Body of pancreas (tissue), 4 donors: ENCODE data around the gene LARP7. TPM values are rescaled to one million over a fixed set of nuclear protein-coding genes. Genes with fewer than 3 reads are reported as not detected.
"Not testable (repeated sequence)": the region's sequence is repeated elsewhere in the genome, so short reads cannot be mapped to it uniquely, and the experiment has no call there.

Source experiments
- ATAC-seq: fragments of 150-250 bp; one replicate; pipeline ENCODE4 v1.9.1; 2016
- DNase-seq, 4 donors: peaks; one replicate each; pipeline ENCODE4 v3.0.0-alpha.2; 2019
- H3K27ac ChIP-seq, 4 donors: fragments of 200-600 bp; sonication (generic); 1 replicate in 3 of 4; 2 replicates in 1 of 4; pipeline versions ENCODE4 v1.5.1 to v1.6.1; 2016 to 2019; ENCODE audit warnings: mild to moderate bottlenecking in 1 of 4, mixed read lengths in 1 of 4, moderate library complexity in 1 of 4
- H3K27me3 ChIP-seq, 2 donors: fragments of 200-600 bp; sonication (generic); one replicate each; pipeline ENCODE4 v1.6.0; 2016; ENCODE audit warnings: mild to moderate bottlenecking in 1 of 2
- H3K36me3 ChIP-seq, 2 donors: fragments of 200-600 bp; sonication (generic); replicated peaks in 1 of 2; 2 replicates each; pipeline ENCODE4 v1.5.1; 2016; ENCODE audit warnings: low read depth in 2 of 2; ENCODE audit not compliant: insufficient read depth in 1 of 2
- H3K4me1 ChIP-seq: fragments of 200-600 bp; sonication (generic); one replicate; pipeline ENCODE4 v1.6.0; 2016
- H3K4me3 ChIP-seq, 2 donors: fragments of 200-600 bp; sonication (generic); 1 replicate in 1 of 2; 2 replicates in 1 of 2; pipeline ENCODE4 v1.5.1; 2016 to 2019
- H3K9me3 ChIP-seq, 3 donors: fragments of 200-600 bp; sonication (generic); 1 replicate in 2 of 3; 2 replicates in 1 of 3; pipeline ENCODE4 v1.5.1; 2016
- CTCF ChIP-seq, 7 experiments: fragments of 450-650 bp in 4 of 7; fragments of 200-600 bp in 3 of 7; sonication (generic) in 3 of 7; IDR thresholded peaks; one replicate each; pipeline ENCODE4 v1.5.1; 2016 to 2019; ENCODE audit warnings: antibody characterized with exemption in 7 of 7
- POLR2A ChIP-seq, 3 donors: fragments of 450-650 bp; IDR thresholded peaks; one replicate each; pipeline ENCODE4 v1.6.1; 2016; ENCODE audit warnings: antibody characterized with exemption in 3 of 3, mild to moderate bottlenecking in 2 of 3
- WGBS, 2 donors: methylation state at CpG; one replicate each; pipeline ENCODE4 v1.1.5; 2017; 5-methylcytosine and 5-hydroxymethylcytosine counted together
- intact Hi-C: fragments of 100-400 bp; cut with DNase I; formaldehyde crosslinking; loops from one replicate; pipeline ENCODE4 v1.15.1; 2023
- total RNA-seq, 2 donors: library from RNA; depleted of rRNA; stranded (reverse); fragments of >200 nt; gene quantifications; one replicate each; pipeline ENCODE4 v1.1.0, GENCODE V29; 2016

LARP7 gene
- total RNA-seq, 2 donors from 2014 or later: 17.4 to 28.0 TPM

GRCh38 chr4:112649055-112649408, 12.1 kb downstream of the LARP7 start:
- H3K9me3 ChIP-seq: no peaks in the 10 kb centered on the region
- H3K4me3 ChIP-seq: no peak overlapping the region
- TF ChIP-seq CTCF (IDR thresholded peaks at IDR 0.05) (no peak), POLR2A (IDR thresholded peaks at IDR 0.05) (no peak)
- ATAC-seq (no peak), DNase-seq (no peak)
- WGBS, 2 donors: 49 to 52% methylated on average over 2 of the region's 2 CpGs
- no peaks in the 10 kb centered on the region for H3K27me3 ChIP-seq
- intact Hi-C loops: no loop called here
- H3K4me1 ChIP-seq: no peaks in the 10 kb centered on the region
- peaks cover 10 to 29% of the 10 kb centered on the region in 2 donors for H3K36me3 ChIP-seq
- H3K27ac ChIP-seq: no peak overlapping the region

- H3K9me3 ChIP-seq: no peaks in the 10 kb centered on the region
- H3K27ac ChIP-seq: no peak overlapping the region
- no peak for ATAC-seq
- no peak for DNase-seq
- no peak for TF ChIP-seq POLR2A (IDR thresholded peaks at IDR 0.05)
- no peak overlapping the region for H3K4me3 ChIP-seq
- peaks cover 10 to 31% of the 10 kb centered on the region in 2 donors for H3K36me3 ChIP-seq
- intact Hi-C loops: no loop called here
- WGBS, 2 donors: 62 to 71% methylated on average over 4 of the region's 4 CpGs
- H3K4me1 ChIP-seq: no peaks in the 10 kb centered on the region
- H3K27me3 ChIP-seq: no peaks in the 10 kb centered on the region
These were observed 13.4 kb downstream of the LARP7 start for GRCh38 chr4:112650332-112650731.

GRCh38 chr4:112651641-112652040, 14.7 kb downstream of the LARP7 start:
- TF ChIP-seq POLR2A (IDR thresholded peaks at IDR 0.05) (no peak), CTCF (IDR thresholded peaks at IDR 0.05) (no peak)
- H3K9me3 ChIP-seq: no peaks in the 10 kb centered on the region
- peaks cover 10 to 31% of the 10 kb centered on the region in 2 donors for H3K36me3 ChIP-seq
- intact Hi-C loops: no loop called here
- DNase-seq (no peak), ATAC-seq (no peak)
- H3K4me1 ChIP-seq: no peaks in the 10 kb centered on the region
- no peak overlapping the region for H3K27ac ChIP-seq
- H3K27me3 ChIP-seq: no peaks in the 10 kb centered on the region
- H3K4me3 ChIP-seq: no peak overlapping the region

GRCh38 chr4:112652216-112652615, 15.3 kb downstream of the LARP7 start:
- ATAC-seq (no peak), DNase-seq (no peak)
- Histone ChIP-seq H3K36me3 (peaks cover 10 to 31% of the 10 kb centered on the region in 2 donors), H3K4me3 (no peak overlapping the region), H3K27ac (no peak overlapping the region), H3K9me3 (no peaks in the 10 kb centered on the region), H3K4me1 (no peaks in the 10 kb centered on the region), H3K27me3 (no peaks in the 10 kb centered on the region)
- WGBS, 2 donors: 45 to 53% methylated on average over 1 of the region's 1 CpG
- intact Hi-C loops: no loop called here
- TF ChIP-seq POLR2A (IDR thresholded peaks at IDR 0.05) (no peak), CTCF (IDR thresholded peaks at IDR 0.05) (no peak)

GRCh38 chr4:112655270-112655669, 18.3 kb downstream of the LARP7 start:
- WGBS, 2 donors: 80 to 89% methylated on average over 5 of the region's 5 CpGs
- Histone ChIP-seq H3K4me1 (no peaks in the 10 kb centered on the region), H3K4me3 (no peak overlapping the region), H3K27me3 (no peaks in the 10 kb centered on the region), H3K9me3 (no peaks in the 10 kb centered on the region), H3K36me3 (peaks cover 0 to 25% of the 10 kb centered on the region in 2 donors), H3K27ac (no peak overlapping the region)
- DNase-seq (no peak), ATAC-seq (no peak)
- intact Hi-C loops: no loop called here
- no peak for TF ChIP-seq POLR2A (IDR thresholded peaks at IDR 0.05)

- peaks cover 0 to 22% of the 10 kb centered on the region in 2 donors for H3K36me3 ChIP-seq
- H3K4me3 ChIP-seq, H3K9me3 ChIP-seq, ATAC-seq, H3K27ac ChIP-seq, H3K4me1 ChIP-seq, DNase-seq, H3K27me3 ChIP-seq, intact Hi-C loops: not testable (repeated sequence)
- 91 to 94% methylated on average over 5 of the region's 5 CpGs for WGBS, 2 donors
These were observed 19.2 kb downstream of the LARP7 start for GRCh38 chr4:112656115-112656514.
